Measurements from ENCODE around the gene PLXNB1. TPM values are rescaled to one million over a fixed set of nuclear protein-coding genes. Genes with fewer than 3 reads are reported as not detected.
"Not testable (repeated sequence)": the region's sequence is repeated elsewhere in the genome, so short reads cannot be mapped to it uniquely, and the experiment has no call there.

The PLXNB1 gene
- total and polyA plus RNA-seq, 4 donors, result 36.0 to 123 (median 86.1) TPM

- peak overlapping the region; percentile 65 to 92 for H3K27ac ChIP-seq (ENCODE audit: low read depth in 1 of 2, low read length in 1 of 2)
- no peak for TF ChIP-seq CTCF (IDR thresholded peaks at IDR 0.05; ENCODE audit: control extremely low read depth, extremely low read depth)
- H3K4me3 ChIP-seq, result no peak overlapping the region
- DNase-seq (no peak), ATAC-seq (ENCODE audit: insufficient read depth, low FRiP score) (no peak)
- H3K9me3 ChIP-seq (ENCODE audit: control insufficient read depth in 4 of 4, insufficient read depth in 3 of 4, low read length in 3 of 4), result no peaks in the 10 kb centered on the region
- no peak overlapping the region for H3K9ac ChIP-seq (ENCODE audit: insufficient read depth in 1 of 2, low read length in 2 of 2)
- peaks cover 3 to 35% (median 21%) of the 10 kb centered on the region in 4 donors for H3K36me3 ChIP-seq (ENCODE audit: control insufficient read depth in 4 of 4, insufficient read depth in 4 of 4, low read length in 4 of 4)
- peaks cover 0 to 29% (median 18%) of the 10 kb centered on the region in 5 donors for H3K4me1 ChIP-seq (ENCODE audit: control insufficient read depth in 5 of 5, insufficient read depth in 5 of 5, low read length in 5 of 5)
- no peaks in the 10 kb centered on the region for H3K27me3 ChIP-seq (ENCODE audit: control insufficient read depth in 3 of 3, insufficient read depth in 3 of 3, low read length in 2 of 3)
- WGBS, 2 donors, result 95 to 96% methylated on average over 17 of the region's 17 CpGs
Observed at GRCh38 chr3:48464713-48465221, 34.9 kb upstream of the PLXNB1 start.

DNA sequence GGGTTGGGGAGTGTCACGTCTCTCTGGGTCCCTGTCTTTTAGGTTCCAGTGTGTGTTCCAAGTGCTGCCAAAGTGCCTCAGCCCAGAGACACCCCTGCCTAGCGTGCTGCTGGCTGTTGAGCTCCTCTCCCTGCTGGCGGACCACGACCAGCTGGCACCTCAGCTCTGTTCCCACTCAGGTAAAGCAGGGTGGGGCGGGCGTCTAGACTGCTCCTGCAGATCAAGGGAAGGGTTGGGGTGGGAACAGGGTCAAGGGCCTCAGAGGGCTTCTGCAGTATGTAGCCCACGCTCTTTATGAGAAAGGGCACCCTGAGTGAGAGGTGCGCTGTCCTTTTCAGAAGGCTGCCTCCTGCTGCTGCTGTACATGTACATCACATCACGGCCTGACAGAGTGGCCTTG is 33.8 kb upstream of the PLXNB1 start:
- peaks cover 13 to 35% (median 24%) of the 10 kb centered on the region in 4 donors for H3K36me3 ChIP-seq (ENCODE audit: control insufficient read depth in 4 of 4, insufficient read depth in 4 of 4, low read length in 4 of 4)

DNA sequence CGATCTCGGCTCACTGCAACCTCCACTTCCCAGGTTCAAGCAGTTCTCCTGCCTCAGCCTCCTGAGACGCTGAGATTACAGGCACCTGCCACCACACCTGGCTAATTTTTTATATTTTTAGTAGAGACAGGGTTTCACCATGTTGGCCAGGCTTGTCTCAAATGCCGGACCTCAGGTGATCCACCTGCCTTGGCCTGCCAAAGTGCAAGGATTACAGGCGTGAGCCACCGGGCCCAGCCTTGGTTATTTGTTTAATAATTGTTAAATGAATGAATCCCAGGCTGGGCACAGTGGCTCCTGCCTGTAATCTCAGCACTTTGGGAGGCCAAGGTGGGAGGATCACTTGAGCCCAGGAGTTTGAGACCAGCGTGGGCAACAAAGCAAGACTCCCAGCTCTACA is 31.9 kb upstream of the PLXNB1 start:
- not testable (repeated sequence) for H3K9me3 ChIP-seq (ENCODE audit: control insufficient read depth in 4 of 4, insufficient read depth in 3 of 4, low read length in 3 of 4); ATAC-seq (ENCODE audit: insufficient read depth, low FRiP score); H3K27ac ChIP-seq (ENCODE audit: low read depth in 1 of 2, low read length in 1 of 2); DNase-seq; H3K9ac ChIP-seq (ENCODE audit: insufficient read depth in 1 of 2, low read length in 2 of 2); H3K27me3 ChIP-seq (ENCODE audit: control insufficient read depth in 3 of 3, insufficient read depth in 3 of 3, low read length in 2 of 3); H3K4me3 ChIP-seq
- peaks cover 10 to 28% (median 20%) of the 10 kb centered on the region in 4 donors for H3K36me3 ChIP-seq (ENCODE audit: control insufficient read depth in 4 of 4, insufficient read depth in 4 of 4, low read length in 4 of 4)
- H3K4me1 ChIP-seq (ENCODE audit: control insufficient read depth in 5 of 5, insufficient read depth in 5 of 5, low read length in 5 of 5), result peaks cover 0 to 18% (median 2%) of the 10 kb centered on the region in 5 donors
- WGBS, 2 donors, result 93% methylated on average over 7 of the region's 7 CpGs

More for the DNA sequence above, 33.8 kb upstream of the PLXNB1 start:
- Histone ChIP-seq H3K27ac (ENCODE audit: low read depth in 1 of 2, low read length in 1 of 2) (peak overlapping the region in 1 of 2 donors; percentile 48), H3K9me3 (ENCODE audit: control insufficient read depth in 4 of 4, insufficient read depth in 3 of 4, low read length in 3 of 4) (no peaks in the 10 kb centered on the region), H3K9ac (ENCODE audit: insufficient read depth in 1 of 2, low read length in 2 of 2) (no peak overlapping the region), H3K27me3 (ENCODE audit: control insufficient read depth in 3 of 3, insufficient read depth in 3 of 3, low read length in 2 of 3) (no peaks in the 10 kb centered on the region), H3K4me1 (ENCODE audit: control insufficient read depth in 5 of 5, insufficient read depth in 5 of 5, low read length in 5 of 5) (peaks cover 0 to 27% (median 18%) of the 10 kb centered on the region in 5 donors), H3K4me3 (no peak overlapping the region)
- ATAC-seq (ENCODE audit: insufficient read depth, low FRiP score) (no peak), DNase-seq (no peak)
- no peak for TF ChIP-seq CTCF (IDR thresholded peaks at IDR 0.05; ENCODE audit: control extremely low read depth, extremely low read depth)
- WGBS, 2 donors, result 80 to 94% methylated on average over 9 of the region's 9 CpGs

DNA sequence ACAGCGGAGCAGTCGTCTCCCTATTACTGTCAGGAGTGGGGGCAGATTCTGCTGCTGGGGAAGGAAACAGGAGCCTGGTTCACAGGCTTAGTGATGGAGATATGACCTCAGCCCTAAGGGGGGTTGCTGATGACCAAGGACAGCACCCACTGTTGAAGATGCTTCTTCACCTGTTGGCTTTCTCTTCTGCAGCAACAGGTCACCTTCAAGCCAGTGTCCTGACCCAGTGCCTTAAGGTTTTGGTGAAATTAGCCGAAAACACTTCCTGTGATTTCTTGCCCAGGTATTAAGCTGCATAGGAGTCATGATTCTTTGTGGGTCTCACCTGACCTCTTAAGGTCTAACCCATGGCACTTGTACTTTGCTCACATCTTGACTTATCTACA is 30.6 kb upstream of the PLXNB1 start:
- ATAC-seq (ENCODE audit: insufficient read depth, low FRiP score) (no peak), DNase-seq (no peak)
- Histone ChIP-seq H3K36me3 (ENCODE audit: control insufficient read depth in 4 of 4, insufficient read depth in 4 of 4, low read length in 4 of 4) (peaks cover 10 to 31% (median 20%) of the 10 kb centered on the region in 4 donors), H3K4me3 (no peak overlapping the region), H3K27me3 (ENCODE audit: control insufficient read depth in 3 of 3, insufficient read depth in 3 of 3, low read length in 2 of 3) (no peaks in the 10 kb centered on the region), H3K9ac (ENCODE audit: insufficient read depth in 1 of 2, low read length in 2 of 2) (no peak overlapping the region), H3K4me1 (ENCODE audit: control insufficient read depth in 5 of 5, insufficient read depth in 5 of 5, low read length in 5 of 5) (peaks cover 0 to 5% (median 0%) of the 10 kb centered on the region in 5 donors), H3K9me3 (ENCODE audit: control insufficient read depth in 4 of 4, insufficient read depth in 3 of 4, low read length in 3 of 4) (no peaks in the 10 kb centered on the region), H3K27ac (ENCODE audit: low read depth in 1 of 2, low read length in 1 of 2) (no peak overlapping the region)
- WGBS, 2 donors, result 93 to 96% methylated on average over 3 of the region's 3 CpGs
- TF ChIP-seq CTCF (IDR thresholded peaks at IDR 0.05; ENCODE audit: control extremely low read depth, extremely low read depth), result no peak
